ENCODE measurements around the gene NEDD4L.

The NEDD4L gene

DNA sequence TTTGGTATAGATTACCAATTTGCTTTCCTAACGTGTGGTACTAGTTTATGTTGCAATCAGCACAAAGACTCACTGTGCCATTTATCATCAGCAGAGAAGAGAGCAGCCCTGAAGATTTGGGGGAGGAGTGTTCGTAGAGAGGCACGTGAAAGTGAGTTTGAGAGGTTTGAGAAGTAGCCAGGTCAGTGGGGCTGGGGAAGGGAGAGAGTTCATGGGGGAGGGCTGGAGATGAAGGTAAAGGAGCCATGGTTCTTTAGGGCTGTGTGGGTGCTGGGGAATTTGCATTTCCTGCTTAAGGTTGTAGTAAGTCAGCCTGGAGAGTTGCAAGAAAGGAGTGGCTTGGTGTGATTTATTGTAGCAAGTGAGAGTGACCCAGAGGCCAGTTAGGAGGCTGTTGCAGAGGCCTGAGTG is 172.1 kb downstream of the NEDD4L start:
- DNase-seq: no peak

DNA sequence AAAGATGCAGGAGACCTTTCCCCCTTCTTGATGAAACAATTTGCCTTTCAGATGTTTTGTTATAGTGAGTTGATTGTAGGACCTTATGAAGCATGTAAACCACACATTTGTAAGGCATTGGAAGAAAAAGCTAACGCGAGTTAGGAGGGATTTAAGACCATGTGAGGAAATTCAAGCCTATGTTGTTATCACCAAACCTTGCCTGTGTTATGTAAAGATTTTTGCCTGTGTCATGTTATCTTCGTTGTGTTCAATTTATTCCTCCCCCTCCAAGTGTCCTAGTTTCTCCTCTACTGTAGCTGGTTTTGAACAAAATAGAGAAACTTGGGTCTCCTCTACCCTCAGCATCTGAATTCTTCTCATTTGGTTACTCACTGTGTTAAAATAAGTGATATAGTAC is 173.0 kb downstream of the NEDD4L start:
- DNase-seq: no peak

DNA sequence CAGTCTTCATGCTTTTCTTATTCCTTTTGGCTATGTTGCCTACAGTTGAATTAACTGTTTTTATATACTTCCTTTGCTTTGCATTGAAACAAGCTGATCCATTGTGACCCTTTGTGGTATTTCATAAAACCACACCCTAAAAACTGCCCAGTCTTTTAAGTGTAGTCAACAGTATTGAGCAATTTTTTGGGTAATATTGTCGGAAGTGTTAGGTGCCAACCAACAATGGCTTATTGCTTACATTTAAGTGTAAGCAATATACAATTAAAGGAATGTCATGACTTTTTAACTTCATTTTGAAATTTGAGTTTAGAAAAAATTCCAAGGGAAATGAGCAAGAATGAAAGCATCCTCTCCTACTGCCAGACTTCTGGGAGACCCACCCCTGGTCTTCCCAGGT is 174.1 kb downstream of the NEDD4L start:
- no peak for DNase-seq

DNA sequence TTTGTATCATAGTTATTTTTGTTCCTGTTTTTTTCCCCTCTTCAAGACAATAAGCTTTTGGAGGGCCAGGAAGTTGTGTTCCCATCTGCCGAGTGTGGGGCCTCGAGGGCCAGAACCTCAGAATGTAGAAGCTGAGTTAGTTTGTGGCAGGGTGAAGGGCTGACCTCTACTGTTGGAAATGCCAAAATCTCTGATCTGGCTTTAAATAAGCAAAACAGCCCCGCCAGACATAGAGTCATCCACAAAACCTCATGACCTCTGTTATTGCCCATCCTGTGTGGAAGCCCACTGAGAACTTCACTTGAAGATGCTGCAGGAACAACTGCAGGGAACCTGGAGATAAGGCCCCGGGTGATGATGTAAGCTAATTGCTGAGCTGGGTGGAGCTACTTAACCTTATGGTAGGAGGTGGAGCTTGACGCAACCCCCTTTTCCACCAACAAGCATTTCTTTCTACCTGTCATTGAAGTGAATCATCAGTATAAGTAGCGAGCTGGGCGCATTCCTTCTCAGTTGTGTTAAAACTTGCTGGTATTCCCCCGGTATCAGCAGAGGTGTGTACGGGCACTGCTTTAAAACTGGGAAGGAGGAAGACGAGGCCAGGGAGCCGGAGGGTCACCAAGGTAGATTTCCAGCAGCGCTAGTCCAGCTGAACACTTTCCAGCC is 177.2 kb downstream of the NEDD4L start:
- no peak for DNase-seq

DNA sequence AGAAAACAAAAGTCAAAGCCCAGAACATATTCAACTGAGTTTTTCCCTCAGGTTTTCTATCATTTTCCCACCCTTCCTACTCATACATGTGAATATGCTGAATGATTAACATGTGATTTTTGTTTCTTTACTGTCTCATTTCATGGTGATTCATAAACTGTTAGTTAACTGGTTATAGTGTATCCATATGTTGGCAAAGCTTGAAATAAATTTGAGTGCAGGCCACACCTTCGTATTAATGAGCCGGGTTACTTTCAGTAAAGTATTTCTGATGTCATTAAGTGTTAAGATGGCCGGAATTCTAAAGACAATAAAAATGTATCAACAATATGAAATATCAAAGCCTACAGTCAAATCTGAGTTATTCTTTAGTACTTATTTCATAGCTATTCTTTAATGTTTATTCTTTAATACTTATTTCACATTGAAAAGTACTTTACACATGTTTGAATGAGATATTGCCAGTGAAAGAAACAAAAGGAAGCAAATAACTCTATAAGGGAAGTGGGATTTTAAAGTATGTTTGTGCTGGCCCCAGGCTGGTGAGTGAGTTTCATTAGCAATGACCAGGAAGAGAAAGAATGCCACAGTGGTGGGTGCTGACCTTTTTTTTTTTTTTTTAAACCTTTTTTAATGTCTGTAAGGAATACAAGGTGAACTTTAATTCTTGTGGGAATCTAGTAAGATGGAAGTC is 178.6 kb downstream of the NEDD4L start:
- DNase-seq: no peak

DNA sequence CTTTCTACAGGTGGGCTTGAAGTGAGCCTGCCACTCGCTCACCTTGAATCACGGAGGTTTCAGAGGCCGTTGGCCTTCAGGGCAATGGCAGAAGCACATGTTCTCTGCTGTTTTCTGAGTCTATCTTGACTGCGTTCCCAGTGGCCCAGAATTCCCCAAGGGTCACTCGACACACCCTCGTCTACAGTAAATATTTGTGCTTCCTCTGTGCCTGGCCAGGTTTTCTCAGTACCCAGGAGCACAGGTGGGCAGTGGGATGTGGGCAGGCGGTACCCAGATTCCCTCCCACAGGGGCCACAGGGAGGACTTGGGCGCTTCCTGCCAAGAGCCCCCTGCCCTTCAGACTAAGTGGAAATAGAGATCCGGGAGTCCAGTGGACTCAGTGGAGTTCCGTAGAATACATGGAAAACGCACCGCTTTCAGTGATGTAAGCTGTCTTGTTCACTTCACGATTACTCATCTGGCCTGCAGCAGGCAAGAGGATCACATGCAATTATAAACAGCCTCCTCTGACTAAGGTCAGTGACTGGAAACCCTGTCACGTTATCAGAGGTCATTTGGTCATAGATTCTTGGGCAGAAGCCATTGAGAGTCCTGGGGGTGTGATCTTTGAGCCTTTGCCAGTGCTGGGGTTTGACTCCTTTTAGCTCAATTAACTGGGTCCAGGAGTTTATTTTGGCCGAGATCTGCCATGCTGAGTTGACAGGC is 179.8 kb downstream of the NEDD4L start:
- no peak for DNase-seq

DNA sequence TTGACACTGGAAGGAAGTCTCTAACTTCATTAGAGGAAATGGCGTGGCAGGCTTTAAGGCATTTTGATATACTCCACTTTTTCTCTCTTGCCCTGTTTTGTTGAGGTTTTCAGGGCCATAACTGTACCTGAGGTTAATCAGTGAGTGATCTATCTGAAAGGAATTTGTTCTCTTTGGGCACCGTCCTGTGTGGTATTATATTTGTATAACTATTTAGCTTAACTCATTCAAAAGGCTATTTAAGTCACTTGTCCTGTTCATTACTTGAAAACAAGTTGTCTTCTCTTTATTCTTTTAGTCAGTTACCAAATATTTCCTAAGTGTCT is 180.4 kb downstream of the NEDD4L start:
- DNase-seq: no peak

DNA sequence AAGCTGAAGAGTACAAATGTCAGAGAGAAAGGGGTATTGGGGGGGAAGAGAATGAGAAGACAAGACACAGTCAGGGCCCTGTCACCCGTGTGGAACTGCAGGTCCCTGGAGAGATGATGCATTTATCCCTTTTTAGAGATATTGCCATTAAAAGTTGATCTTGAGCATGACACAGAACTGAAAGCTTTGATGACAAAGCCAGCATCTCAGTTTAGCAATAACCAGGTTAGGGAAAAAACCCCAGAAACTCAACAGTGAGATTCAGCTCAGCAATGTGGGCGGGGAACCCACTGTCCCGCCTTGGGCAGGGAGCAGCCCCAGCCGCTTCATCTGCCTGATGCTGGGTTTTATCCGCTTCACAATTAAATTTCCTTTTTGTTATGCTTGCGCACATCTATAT is 181.1 kb downstream of the NEDD4L start:
- peak; percentile 8 for DNase-seq

DNA sequence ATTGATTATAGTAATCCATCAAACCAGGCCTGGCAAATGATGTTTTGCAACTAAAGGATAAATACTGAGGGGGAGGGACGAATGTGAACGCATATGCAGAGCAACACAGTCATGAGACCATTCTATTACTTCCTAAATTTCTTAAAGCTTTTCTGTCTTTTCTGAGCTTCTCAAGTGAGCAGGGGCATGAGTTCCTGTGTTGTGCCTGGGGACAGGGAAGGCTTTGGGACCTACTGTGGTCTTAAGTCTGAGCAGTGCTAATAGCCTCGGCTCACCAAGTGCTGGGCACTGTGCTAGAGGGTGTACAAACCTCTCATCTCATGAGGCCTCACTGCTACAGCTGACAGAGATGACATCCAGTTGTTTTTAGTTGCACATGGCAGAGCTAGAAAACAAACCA is 182.4 kb downstream of the NEDD4L start:
- DNase-seq: no peak

DNA sequence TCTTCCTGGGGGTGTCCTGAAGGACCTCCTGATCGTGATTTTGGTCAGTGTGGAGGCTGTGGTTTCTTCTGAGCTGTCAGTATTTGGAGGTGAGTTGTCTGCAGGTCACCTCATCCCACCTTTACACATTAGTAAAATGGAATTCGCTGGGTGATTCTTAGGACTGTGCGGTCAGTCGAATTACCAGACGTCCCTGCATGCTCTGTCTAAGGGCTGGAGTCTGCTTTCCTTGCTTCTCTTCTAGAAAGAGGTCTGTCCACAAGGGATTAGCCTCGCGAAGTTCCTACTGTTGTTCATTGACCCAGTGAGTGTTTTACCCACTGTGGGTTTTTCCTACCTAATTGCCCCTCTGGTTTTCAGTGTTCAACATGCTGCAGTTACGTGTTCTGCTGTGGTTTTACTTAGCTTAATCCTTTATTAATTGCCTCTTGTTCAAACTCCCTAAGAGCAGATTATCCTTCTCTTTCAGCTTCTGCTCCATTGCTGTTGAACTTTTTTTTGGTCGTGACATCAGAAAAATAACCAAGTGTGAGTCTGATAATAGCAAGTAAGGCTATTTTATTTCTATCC is 183.4 kb downstream of the NEDD4L start:
- no peak for DNase-seq

DNA sequence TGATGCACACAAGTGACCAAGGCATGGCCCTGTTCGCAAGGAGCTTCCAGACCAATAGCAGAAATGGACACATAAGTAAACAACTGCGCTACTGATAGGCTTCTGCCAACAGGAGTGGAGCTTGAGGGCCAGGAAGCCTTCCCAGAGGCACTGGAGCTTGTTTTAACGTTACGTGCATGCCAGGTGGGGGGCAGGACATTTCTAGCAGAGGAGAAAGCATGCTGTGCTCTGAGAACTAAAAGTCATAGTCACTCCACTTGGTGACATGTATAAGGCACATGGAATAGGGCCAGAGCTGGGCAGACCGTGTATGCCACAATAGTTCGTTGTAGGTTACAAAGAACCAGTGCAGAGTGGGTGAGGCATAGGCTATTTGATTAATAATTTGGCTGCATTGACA is 184.2 kb downstream of the NEDD4L start:
- no peak for DNase-seq

DNA sequence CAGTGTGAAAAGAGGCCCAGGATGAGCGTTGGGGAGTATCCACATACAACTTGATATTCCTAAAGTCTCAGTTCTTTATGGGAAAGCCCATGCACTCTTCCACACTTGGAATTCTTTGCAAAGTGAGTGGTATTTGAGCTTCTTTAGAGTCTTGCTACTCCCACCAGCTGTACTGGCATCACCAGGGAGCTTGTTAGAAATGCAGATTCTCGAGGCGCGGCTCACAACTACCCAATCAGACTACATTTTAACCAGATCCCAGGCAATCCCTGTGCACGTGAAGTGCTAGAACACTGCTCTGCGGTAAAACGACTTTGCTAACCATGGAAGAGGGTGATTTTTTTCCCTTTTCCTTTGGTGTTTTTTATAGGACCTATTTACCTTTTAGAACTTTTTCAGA is 184.7 kb downstream of the NEDD4L start:
- DNase-seq: no peak

DNA sequence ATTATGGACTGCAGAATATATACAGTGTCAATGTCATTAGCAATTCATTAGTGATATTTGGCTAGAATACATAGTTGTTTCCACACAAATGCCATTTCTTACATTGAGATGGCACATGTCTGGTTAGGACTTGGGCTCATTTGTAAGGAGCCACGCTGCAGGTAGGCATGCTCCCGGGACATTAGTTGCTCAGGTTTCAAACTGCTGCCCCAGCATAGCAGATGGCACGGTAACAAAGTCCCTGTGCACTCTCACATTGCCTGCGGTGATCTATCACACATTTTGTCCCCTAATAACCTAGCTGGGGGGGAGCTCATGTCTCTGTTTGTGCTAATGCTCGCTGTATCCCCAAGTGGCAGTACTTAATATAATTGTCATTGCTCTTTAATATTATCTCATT is 185.1 kb downstream of the NEDD4L start:
- no peak for DNase-seq

DNA sequence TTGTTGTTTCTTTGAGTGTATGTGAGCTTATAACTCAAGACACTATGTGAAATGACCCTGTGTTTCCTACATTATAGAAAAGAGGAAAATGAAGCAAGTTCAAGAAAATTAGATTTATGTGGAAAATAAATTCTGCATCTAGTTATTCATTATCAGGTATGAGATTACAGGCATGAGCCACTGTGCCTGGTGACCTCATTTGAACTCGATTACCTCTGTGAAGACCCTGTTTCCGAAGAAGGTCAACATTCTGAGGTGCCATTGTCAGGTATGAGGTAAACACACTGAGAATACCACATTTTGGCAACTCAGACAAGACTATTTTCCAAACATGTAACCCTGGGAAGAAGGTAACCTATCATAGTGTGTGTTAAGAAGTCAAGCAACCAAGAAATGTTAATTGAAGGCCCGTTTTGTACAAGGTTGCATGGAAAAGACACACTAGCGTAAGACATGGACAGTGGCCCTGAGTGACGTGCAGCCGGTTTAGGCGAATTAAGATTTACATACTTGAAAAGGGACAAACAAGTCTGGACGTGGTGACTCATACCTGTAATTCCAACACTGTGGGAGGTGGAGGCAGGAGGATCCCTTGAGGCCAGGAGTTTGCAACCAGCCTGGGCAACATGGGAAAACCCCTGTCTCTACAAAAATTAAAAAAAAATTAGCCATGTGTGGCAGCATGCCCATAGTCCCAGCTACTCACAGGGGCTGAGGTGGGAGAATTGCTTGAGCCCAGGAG is 186.6 kb downstream of the NEDD4L start:
- no peak for DNase-seq

DNA sequence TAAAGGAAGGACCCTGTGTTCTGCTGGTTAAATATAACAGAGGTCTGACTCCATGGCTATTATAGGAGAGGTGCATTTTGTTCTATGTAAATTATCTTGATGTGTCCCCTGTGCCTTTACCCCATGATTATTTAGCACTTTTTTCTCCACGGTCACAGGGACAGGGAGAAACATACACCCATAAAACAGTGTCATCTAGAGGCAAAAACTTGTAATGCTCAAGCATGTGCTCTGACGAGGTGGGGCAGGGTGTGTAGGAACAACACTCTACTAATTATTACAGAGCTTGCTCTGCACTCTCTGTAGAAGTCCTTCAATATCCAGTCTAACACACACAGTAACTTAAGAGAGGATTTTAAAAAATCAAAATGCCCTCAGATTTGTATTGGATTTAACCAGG is 187.9 kb downstream of the NEDD4L start:
- no peak for DNase-seq

DNA sequence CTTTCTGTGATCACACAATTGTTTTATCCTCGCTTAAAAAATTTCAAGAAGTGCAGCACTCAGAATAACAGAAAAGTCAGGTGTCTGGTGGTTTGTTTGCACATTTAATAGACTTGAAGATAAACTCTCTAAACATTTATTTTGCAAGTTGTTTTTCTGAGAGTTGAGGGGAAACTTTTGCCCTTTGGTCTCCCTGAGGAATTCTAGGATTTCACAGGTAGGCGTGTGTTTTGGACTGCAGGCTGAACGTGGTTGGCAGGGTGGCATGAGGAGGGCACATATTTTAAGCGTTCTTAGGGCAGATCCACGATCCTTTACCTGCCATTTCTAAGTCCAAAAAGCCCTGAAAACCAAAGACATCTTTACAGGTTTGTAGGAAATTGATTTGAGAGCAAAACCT is 188.6 kb downstream of the NEDD4L start:
- no peak for DNase-seq

DNA sequence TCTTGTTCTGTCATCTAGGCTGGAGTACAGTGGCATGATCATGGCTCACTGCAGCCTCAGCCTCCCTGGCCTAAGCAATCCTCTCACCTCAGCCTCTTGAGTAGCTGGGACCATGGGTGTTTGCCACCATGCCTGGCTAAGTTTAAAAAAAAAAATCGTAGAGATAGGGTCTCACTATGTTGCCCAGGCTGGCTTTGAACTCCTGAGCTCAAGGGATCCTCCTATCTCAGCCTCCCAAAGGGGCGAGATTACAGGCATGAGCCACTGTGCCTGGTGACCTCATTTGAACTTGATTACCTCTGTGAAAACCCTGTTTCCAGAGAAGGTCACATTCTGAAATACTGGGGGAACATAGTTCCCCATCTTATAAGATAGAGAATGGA is 190.3 kb downstream of the NEDD4L start:
- DNase-seq: no peak

DNA sequence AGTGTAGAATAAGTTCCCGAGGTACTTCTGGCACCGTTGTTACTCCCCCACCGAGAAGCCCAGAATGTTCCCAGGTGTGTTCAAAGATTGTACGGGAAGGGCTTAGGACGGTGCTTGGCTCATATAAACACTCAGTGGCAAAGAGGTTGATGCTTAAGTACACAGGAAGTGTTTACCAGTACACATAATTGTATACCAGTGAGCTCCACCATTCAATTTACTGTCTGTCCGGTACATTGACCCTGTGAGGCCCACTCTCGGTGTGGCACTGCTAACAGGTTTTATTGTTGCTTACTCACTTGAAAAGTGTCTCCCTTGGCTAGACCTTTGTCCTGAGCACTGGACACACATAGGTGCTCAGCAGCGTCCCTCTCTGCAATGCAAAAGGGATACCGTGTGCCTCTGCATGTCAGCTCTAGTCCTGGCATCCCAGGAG is 191.0 kb downstream of the NEDD4L start:
- DNase-seq: no peak

DNA sequence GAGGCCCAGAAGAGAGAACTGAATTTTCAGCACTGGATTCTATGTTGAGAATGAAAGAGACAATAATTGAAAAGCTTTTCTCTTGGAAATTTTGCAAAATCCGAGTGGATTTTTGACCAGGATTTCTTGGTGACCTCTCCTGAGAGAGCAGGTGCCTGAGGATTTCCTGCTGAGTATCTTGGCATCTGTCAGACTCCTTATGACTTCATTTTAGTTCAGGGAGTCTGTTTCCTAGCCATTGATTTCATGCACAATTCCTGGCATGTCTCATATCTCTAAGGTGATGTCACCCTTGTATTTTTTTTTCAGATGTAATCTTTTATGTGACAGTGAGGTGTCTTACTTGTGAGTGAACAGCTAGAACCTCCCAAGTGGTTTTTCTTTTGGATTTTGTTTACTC is 195.9 kb downstream of the NEDD4L start:
- no peak for DNase-seq

DNA sequence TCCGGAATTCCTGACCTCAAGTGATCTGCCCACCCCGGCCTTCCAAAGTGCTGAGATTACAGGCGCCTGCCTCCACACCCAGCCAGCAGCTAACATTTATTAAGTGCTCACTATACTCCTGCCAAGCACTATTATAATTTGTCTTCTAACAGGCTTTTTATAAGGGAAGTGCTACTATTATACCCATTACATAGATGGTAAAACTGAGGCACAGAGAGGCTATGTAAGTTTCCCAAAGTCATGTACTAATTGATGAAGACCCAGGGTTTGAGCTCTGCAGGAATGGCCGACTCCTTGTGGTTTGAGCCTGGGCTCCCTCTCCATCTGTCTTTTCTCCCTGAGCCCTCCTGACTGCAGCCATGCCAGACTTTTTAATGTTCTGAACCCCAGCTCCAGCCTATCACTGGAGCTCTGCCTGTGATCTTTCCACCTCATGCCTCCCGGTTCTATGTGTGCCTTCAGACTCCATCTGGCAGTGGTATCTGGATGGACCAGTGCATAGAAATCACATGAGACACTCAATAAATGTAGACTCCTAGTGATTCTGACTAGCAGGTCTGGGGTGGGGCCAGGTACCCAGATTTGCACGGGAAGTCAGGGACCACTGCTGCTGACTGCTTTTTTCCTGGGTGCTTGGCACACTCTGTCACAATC is 197.1 kb downstream of the NEDD4L start:
- no peak for DNase-seq

DNA sequence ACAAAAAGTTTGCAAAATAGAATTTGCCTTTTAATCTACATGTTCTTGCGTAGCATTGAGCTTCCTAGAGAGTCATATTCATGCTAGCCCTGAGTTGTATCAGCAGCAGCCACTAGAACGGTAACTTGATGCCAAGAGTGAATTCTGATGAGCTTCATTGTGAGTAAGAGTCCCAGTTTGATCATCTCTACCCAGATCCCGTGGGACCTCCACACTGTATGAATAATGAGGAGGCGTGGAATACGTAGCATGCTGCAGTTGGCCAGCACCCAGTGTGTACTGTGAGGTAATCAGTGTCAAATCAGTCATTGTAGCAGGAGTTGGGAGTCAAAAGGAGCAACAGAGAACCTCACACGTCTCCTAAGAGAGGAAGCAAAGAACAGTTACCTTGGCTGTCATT is 197.9 kb downstream of the NEDD4L start:
- DNase-seq: no peak

DNA sequence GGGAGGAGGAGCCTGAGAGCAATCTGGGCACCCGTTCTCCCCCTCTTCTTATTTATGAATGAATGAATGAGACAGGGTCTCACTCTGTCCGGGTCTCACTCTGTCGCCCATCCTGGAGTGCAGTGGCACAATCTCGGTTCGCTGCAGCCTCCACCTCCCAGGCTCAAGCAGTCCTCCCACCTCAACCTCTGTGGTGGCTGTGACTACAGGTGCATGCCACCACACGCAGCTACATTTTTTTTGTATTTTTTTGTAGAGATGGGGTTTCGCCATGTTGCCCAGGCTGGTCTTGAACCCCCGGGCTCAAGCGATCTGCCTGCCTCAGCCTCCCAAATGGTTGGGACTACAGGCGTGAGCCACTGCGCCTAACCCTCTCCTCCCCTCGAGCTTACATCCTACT is 198.4 kb downstream of the NEDD4L start:
- DNase-seq: no peak

DNA sequence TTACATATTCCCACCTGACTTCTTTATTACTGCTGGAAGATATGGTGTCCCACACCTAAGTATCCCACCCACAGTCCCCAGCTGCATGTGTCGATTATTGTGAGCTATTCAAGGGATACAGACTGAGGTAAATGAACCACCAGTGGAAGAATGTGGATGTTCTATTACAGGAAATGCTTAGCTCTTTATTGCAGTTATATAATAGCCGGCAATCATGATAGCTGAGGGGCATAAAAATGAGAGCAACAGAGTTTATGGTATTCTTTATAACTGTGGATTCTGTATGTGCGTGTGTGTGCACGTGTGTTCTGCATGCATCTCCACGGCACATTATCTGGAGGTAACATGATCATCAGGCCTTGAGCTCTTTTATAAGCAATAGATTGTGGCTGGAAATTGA is 198.9 kb downstream of the NEDD4L start:
- DNase-seq: no peak

All from activated CD4-positive, alpha-beta T cell treated with anti-CD3 and anti-CD28 coated beads, Interleukin-10, Interleukin-2, amounts not matched to agents 100 ng/mL and 50 ng/mL, durations not matched to agents 16 hours and 8 hours (primary cell).